Natural killer cell (primary cell): ENCODE results near the gene MTF2. TPM values are rescaled to one million over a fixed set of nuclear protein-coding genes. Genes with fewer than 3 reads are reported as not detected.

Experiments used
- ATAC-seq, 3 donors: fragments of 150-1000 bp in 2 of 3; fragments of 200-7000 bp in 1 of 3; cut with Tn5 transposase; 1 replicate in 1 of 3; 2 replicates in 2 of 3; pipeline ENCODE4 v1.10.0; 2021; ENCODE audit warnings: mild to moderate bottlenecking in 2 of 3, moderate library complexity in 2 of 3
- DNase-seq, 2 donors: peaks; one replicate each; pipeline versions ENCODE4 v3.0.0 to v3.0.0-alpha.2; 2013 to 2021; ENCODE audit warnings: mixed read lengths in 1 of 2
- H3K27ac ChIP-seq: one replicate; pipeline ENCODE4 v1.5.1; 2013; ENCODE audit warnings: mild to moderate bottlenecking, low read length
- H3K27me3 ChIP-seq: one replicate; pipeline ENCODE4 v1.6.1; 2013; ENCODE audit warnings: low read length; ENCODE audit not compliant: control insufficient read depth, insufficient read depth
- H3K36me3 ChIP-seq: one replicate; pipeline ENCODE4 v1.6.1; 2013; ENCODE audit warnings: low read length; ENCODE audit not compliant: control insufficient read depth, insufficient read depth
- H3K4me1 ChIP-seq: one replicate; pipeline ENCODE4 v1.6.1; 2013; ENCODE audit warnings: low read length; ENCODE audit not compliant: control insufficient read depth, insufficient read depth
- H3K4me3 ChIP-seq: one replicate; pipeline ENCODE4 v1.5.1; 2013; ENCODE audit warnings: low read length
- H3K9me3 ChIP-seq: one replicate; pipeline ENCODE4 v1.6.1; 2013; ENCODE audit warnings: low read length; ENCODE audit not compliant: control insufficient read depth, insufficient read depth
- H3K27ac Mint-ChIP-seq, 2 donors: one replicate each; pipeline ENCODE4 v1.8.0; 2022; ENCODE audit warnings: mild to moderate bottlenecking in 2 of 2, mixed read lengths in 2 of 2, moderate library complexity in 1 of 2
- H3K27me3 Mint-ChIP-seq, 2 donors: one replicate each; pipeline ENCODE4 v1.8.0; 2022; ENCODE audit warnings: low read depth in 2 of 2, mixed read lengths in 2 of 2
- H3K36me3 Mint-ChIP-seq: one replicate; pipeline ENCODE4 v1.8.0; 2022; ENCODE audit warnings: mixed read lengths
- H3K4me1 Mint-ChIP-seq, 2 donors: one replicate each; pipeline ENCODE4 v1.8.0; 2022; ENCODE audit warnings: mixed read lengths in 2 of 2
- H3K4me3 Mint-ChIP-seq: one replicate; pipeline ENCODE4 v1.8.0; 2022; ENCODE audit warnings: mild to moderate bottlenecking, moderate library complexity, mixed read lengths
- H3K9me3 Mint-ChIP-seq, 2 donors: one replicate each; pipeline ENCODE4 v1.8.0; 2022; ENCODE audit warnings: mixed read lengths in 2 of 2
- CTCF ChIP-seq: fragments of 200-600 bp; IDR thresholded peaks from one replicate; pipeline ENCODE4 v1.8.0; 2022; ENCODE audit warnings: antibody characterized with exemption
- WGBS: methylation state at CpG from one replicate; pipeline ENCODE4 v1.1.7; 2013; ENCODE audit warnings: missing lambda C conversion rate; ENCODE audit not compliant: insufficient coverage; 5-methylcytosine and 5-hydroxymethylcytosine counted together
- intact Hi-C: fragments of 100-400 bp; cut with micrococcal nuclease; formaldehyde crosslinking; loops from one replicate; pipeline ENCODE4 v1.14.2; 2022
- total RNA-seq, 4 donors: library from RNA; stranded (reverse); fragments of 120-200 nt in 1 of 4; gene quantifications; one replicate each; pipeline versions ENCODE4 v1.2.3 to v1.2.4, GENCODE V29; 2013 to 2022

MTF2 gene
- total RNA-seq, 3 donors from 2014 or later (not counting 1 experiment from before 2014, with no cell fraction given), result 46.1 to 65.7 (median 47.8) TPM

GRCh38 chr1:93093332-93094006 lies 14.4 kb downstream of the MTF2 start:
- H3K9me3 ChIP-seq, result no peaks in the 10 kb centered on the region
- ATAC-seq (no peak), DNase-seq (no peak)
- intact Hi-C loops, result no loop called here
- Mint-ChIP-seq H3K4me3 (no peak overlapping the region), H3K4me1 (peaks cover 48 to 57% of the 10 kb centered on the region in 2 donors), H3K36me3 (no peaks in the 10 kb centered on the region), H3K27ac (peak overlapping the region; percentile 62 to 81), H3K9me3 (no peaks in the 10 kb centered on the region), H3K27me3 (no peaks in the 10 kb centered on the region)
- WGBS, result no CpG with 5 or more reads among the region's 2 CpGs
- peaks cover 2% of the 10 kb centered on the region for H3K4me1 ChIP-seq
- no peaks in the 10 kb centered on the region for H3K27me3 ChIP-seq
- H3K4me3 ChIP-seq, result no peak overlapping the region
- H3K27ac ChIP-seq, result no peak overlapping the region
- no peak for TF ChIP-seq CTCF
- no peaks in the 10 kb centered on the region for H3K36me3 ChIP-seq

- TF ChIP-seq CTCF, result no peak
- Histone ChIP-seq H3K4me3 (no peak overlapping the region), H3K4me1 (peaks cover 2% of the 10 kb centered on the region), H3K27me3 (no peaks in the 10 kb centered on the region), H3K27ac (no peak overlapping the region), H3K36me3 (no peaks in the 10 kb centered on the region), H3K9me3 (no peaks in the 10 kb centered on the region)
- WGBS, result 84% methylated on average over 5 of the region's 6 CpGs
- Mint-ChIP-seq H3K9me3 (no peaks in the 10 kb centered on the region), H3K4me1 (peaks cover 59 to 62% of the 10 kb centered on the region in 2 donors), H3K4me3 (no peak overlapping the region), H3K27me3 (no peaks in the 10 kb centered on the region), H3K27ac (peak overlapping the region; percentile 5 to 32), H3K36me3 (no peaks in the 10 kb centered on the region)
- DNase-seq, result no peak
- no peak for ATAC-seq
- intact Hi-C loops, result no loop called here
Measured at GRCh38 chr1:93095804-93096585, 16.9 kb downstream of the MTF2 start.

- Histone ChIP-seq H3K36me3 (peaks cover 4% of the 10 kb centered on the region), H3K4me3 (no peak overlapping the region), H3K27ac (no peak overlapping the region), H3K4me1 (no peaks in the 10 kb centered on the region), H3K27me3 (no peaks in the 10 kb centered on the region), H3K9me3 (no peaks in the 10 kb centered on the region)
- H3K27me3 Mint-ChIP-seq, result no peaks in the 10 kb centered on the region
- whole genome bisulfite sequencing, result 100% methylated on average over 4 of the region's 4 CpGs
- no peak for ATAC-seq
- no peaks in the 10 kb centered on the region for H3K9me3 Mint-ChIP-seq
- H3K27ac Mint-ChIP-seq, result peak overlapping the region in 1 of 2 donors; percentile 65
- no peaks in the 10 kb centered on the region for H3K36me3 Mint-ChIP-seq
- H3K4me1 Mint-ChIP-seq, result peaks cover 48 to 49% of the 10 kb centered on the region in 2 donors
- no peak for DNase-seq
- no peak overlapping the region for H3K4me3 Mint-ChIP-seq
- TF ChIP-seq CTCF, result no peak
- intact Hi-C loops, result no loop called here
Measured at GRCh38 chr1:93102142-93102541, 23.1 kb downstream of the MTF2 start.
